Measurements from ENCODE around the gene REXO1.

Gene REXO1

DNA sequence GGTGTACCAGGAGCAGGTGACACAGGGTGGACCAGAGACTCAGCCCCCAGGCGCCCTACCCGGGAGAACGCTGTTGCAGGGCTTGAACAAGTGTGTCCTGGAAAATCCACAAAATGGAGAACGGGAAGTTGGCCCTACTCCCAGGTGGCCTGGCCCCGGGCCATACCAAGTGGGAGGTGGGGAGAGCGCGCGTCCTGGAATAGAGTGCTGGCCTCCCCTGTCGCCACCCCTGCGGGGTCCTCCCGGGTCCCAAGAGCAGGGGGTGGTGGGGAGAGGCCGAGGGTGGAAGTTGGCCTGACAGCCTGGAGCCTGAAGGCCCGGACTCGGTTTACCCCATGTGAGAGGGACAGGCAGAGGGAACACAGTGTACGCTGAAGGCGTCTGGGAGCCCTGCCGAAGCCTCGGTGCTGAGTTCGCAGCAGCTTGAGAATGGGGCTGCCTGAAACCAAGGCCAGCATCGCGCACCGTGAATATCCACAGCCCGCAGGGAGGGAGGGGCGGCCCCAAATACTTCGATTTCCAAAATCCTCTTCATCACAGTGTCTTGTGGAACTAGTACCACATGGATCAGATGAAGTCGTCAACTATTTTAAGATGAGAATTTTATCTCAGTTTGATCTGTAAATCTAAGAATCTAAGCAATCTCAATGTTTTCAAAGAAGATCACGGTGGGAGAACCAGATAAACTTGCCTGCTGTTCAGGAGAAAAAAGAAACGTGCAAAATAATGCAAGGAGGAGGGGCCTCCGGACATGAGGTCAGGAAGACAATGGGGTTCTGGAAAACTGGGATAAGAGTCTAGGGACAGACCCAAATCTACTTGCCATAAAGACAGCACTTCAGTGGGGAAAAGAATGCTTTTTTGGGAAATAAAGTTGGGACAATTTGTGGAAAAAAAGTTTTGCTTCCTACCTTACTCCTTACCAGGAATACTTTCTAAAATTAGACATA lies 25.5 kb upstream of the REXO1 start:
- POLR2A ChIA-PET, result interaction anchor here (0.7 kb wide), 1 partner anchor 97 kb away, joined by 3 read pairs; no protein-coding TSS in a partner anchor
- DNase-seq (ENCODE audit: extremely low spot score), result no peak
- CTCF ChIA-PET, result interaction anchor here (3.7 kb wide), 1 partner anchor 9 kb away, joined by 23 read pairs; no protein-coding TSS in a partner anchor
- TF ChIP-seq CTCF (IDR thresholded peaks at IDR 0.05; ENCODE audit: control extremely low read depth, extremely low read depth, low read depth, missing control alignments), result no peak

- ChIA-PET POLR2A (no interaction called here), CTCF (no interaction called here)
- TF ChIP-seq CTCF (IDR thresholded peaks at IDR 0.05; ENCODE audit: control extremely low read depth, extremely low read depth, low read depth, missing control alignments), result no peak
- DNase-seq (ENCODE audit: extremely low spot score), result no peak
Measured at GRCh38 chr19:1872807-1873523, 24.7 kb upstream of the REXO1 start.

DNA sequence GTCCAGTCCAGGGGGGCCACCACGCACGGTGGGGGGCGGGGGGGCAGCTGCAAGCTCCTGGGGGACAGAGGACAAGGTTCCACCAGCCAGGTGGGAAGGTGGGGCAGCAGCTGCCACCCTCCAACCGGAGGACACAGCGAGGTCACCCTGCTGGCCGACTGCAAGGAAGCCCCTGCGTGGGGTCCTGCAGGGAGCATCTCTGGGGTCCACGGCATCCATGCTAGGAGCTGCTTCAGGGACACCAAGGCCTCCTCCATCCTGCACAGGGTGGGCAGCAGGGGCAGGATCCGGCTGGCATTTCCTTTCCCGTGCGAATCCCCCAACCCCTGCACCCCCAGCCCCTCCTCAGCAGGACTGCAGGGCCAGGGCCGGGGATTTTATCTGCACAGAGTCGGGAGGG lies 23.3 kb upstream of the REXO1 start:
- POLR2A ChIA-PET, result no interaction called here
- no peak for DNase-seq (ENCODE audit: extremely low spot score)
- TF ChIP-seq CTCF (IDR thresholded peaks at IDR 0.05; ENCODE audit: control extremely low read depth, extremely low read depth, low read depth, missing control alignments), result no peak
- CTCF ChIA-PET, result no interaction called here

- no peak for TF ChIP-seq CTCF (IDR thresholded peaks at IDR 0.05; ENCODE audit: control extremely low read depth, extremely low read depth, low read depth, missing control alignments)
- DNase-seq (ENCODE audit: extremely low spot score), result no peak
- ChIA-PET POLR2A (no interaction called here), CTCF (no interaction called here)
Measured at GRCh38 chr19:1871140-1871597, 22.9 kb upstream of the REXO1 start.

DNA sequence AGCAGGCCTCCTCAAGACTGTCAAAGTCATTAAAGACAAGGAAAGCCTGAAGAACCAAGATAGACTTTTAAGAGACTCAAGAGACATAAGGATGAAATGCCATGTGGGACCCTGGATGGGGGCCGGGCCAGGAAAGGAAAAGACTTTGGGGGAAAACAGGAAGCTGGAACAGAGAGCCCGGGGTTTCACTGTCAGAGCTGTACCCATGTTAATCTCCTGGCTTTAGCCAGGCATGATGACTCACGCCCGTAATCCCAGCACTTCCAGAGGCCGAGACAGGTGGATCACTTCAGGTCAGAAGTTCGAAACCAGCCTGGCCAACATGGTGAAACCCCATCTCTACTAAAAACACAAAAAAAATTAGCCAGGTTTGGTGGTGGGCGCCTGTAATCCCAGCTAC lies 20.7 kb upstream of the REXO1 start:
- no peak for TF ChIP-seq CTCF (IDR thresholded peaks at IDR 0.05; ENCODE audit: control extremely low read depth, extremely low read depth, low read depth, missing control alignments)
- no peak for DNase-seq (ENCODE audit: extremely low spot score)
- ChIA-PET CTCF (interaction anchor here (0.8 to 0.9 kb wide), 2 partner anchors 59 to 151 kb away, joined by 3 read pairs; no protein-coding TSS in a partner anchor), POLR2A (no interaction called here)

GRCh38 chr19:1867349-1867724 lies 19.1 kb upstream of the REXO1 start:
- DNase-seq (ENCODE audit: extremely low spot score), result no peak
- ChIA-PET POLR2A (no interaction called here), CTCF (interaction anchor here (1.0 kb wide), 1 partner anchor 14 kb away, joined by 3 read pairs; no protein-coding TSS in a partner anchor)
- no peak for TF ChIP-seq CTCF (IDR thresholded peaks at IDR 0.05; ENCODE audit: control extremely low read depth, extremely low read depth, low read depth, missing control alignments)
